K562 (cell line): ENCODE measurements around the gene NPR1. TPM values are rescaled to one million over a fixed set of nuclear protein-coding genes. Genes with fewer than 3 reads are reported as not detected.

Experiments used
- ATAC-seq: fragments of 200-7000 bp; cut with Tn5 transposase; 3 replicates; pipeline ENCODE4 v1.9.1; 2020; ENCODE audit warnings: moderate library complexity
- BruUV-seq: library from RNA; stranded (reverse); fragments of 400-500 nt; replicated peaks from 2 replicates; lab custom pipeline; 2021; lab: Mats Ljungman, UMichigan
- CTCF ChIA-PET: fragments of 300-600 bp; formaldehyde crosslinking; extraction: SDS; loops from one replicate; lab custom pipeline; 2021; ENCODE audit warnings: low intra/inter-chr PET ratio; lab: Yijun Ruan, JAX
- POLR2A ChIA-PET: fragments of 300-600, 350-650 bp; sonication (Branson Sonifier 250); formaldehyde crosslinking; extraction: SDS; loops from one replicate; lab custom pipeline; 2021; ENCODE audit warnings: antibody characterized with exemption, inconsistent platforms; lab: Yijun Ruan, JAX
- DNase-seq, 4 experiments: peaks; one replicate each; pipeline versions ENCODE4 v3.0.0 to v3.0.0-alpha.2; 2011 to 2018; ENCODE audit warnings: low spot score in 3 of 4, mixed read lengths in 3 of 4; ENCODE audit errors: extremely low read depth in 1 of 4
- FAIRE-seq: peaks from 2 replicates; lab custom pipeline; 2011; peaks lifted over from hg19 to GRCh38; lab: Jason Lieb, UNC
- H2AFZ ChIP-seq: 2 replicates; pipeline ENCODE4 v1.6.0; 2011; ENCODE audit warnings: low read depth, low read length, control low read depth, inconsistent platforms
- H3K27ac ChIP-seq: fragments of 200-600 bp; 3 replicates; pipeline ENCODE4 v1.8.0; 2011; ENCODE audit warnings: low read depth, mild to moderate bottlenecking, control low read depth, inconsistent platforms, low read length, moderate library complexity, mixed read lengths; ENCODE audit errors: extremely low read depth
- H3K27me3 ChIP-seq, 2 experiments: fragments of 300-600 bp in 1 of 2; 2 replicates in 1 of 2; 3 replicates in 1 of 2; pipeline versions ENCODE4 v1.6.0 to v1.8.0; 2011; ENCODE audit warnings: inconsistent platforms in 2 of 2, low read length in 2 of 2, mild to moderate bottlenecking in 1 of 2, mixed read lengths in 1 of 2, moderate library complexity in 1 of 2; ENCODE audit not compliant: control insufficient read depth in 2 of 2, insufficient read depth in 2 of 2
- H3K36me3 ChIP-seq: fragments of 300-600 bp; 3 replicates; pipeline ENCODE4 v1.8.0; 2011; ENCODE audit warnings: mild to moderate bottlenecking, low read length, inconsistent platforms; ENCODE audit not compliant: control insufficient read depth, insufficient read depth
- H3K4me1 ChIP-seq, 2 experiments: fragments of 200-600 bp in 1 of 2; replicated peaks in 1 of 2; 2 replicates in 1 of 2; 3 replicates in 1 of 2; pipeline versions ENCODE4 v1.5.1 to v1.8.0; 2011; ENCODE audit warnings: inconsistent platforms in 2 of 2, low read length in 2 of 2, mild to moderate bottlenecking in 1 of 2, mixed read lengths in 1 of 2, moderate library complexity in 1 of 2; ENCODE audit not compliant: control insufficient read depth in 2 of 2, insufficient read depth in 2 of 2
- H3K4me2 ChIP-seq: 2 replicates; pipeline ENCODE4 v1.6.1; 2011; ENCODE audit warnings: low read length, control low read depth, inconsistent platforms, mixed read lengths; ENCODE audit not compliant: insufficient read depth
- H3K4me3 ChIP-seq: fragments of 200-600 bp; sonication (generic), shearing (Covaris generic); 2 replicates; pipeline ENCODE4 v1.5.1; 2016; ENCODE audit warnings: control low read depth, inconsistent platforms
- H3K79me2 ChIP-seq: fragments of 200-600 bp; 3 replicates; pipeline ENCODE4 v1.8.0; 2011; ENCODE audit warnings: low read length, inconsistent platforms; ENCODE audit not compliant: control insufficient read depth, insufficient read depth
- H3K9ac ChIP-seq, 2 experiments: 2 replicates each; pipeline versions ENCODE4 v1.6.0 to v1.6.1; 2011; ENCODE audit warnings: low read depth in 2 of 2, low read length in 2 of 2, control low read depth in 1 of 2, inconsistent platforms in 1 of 2, mild to moderate bottlenecking in 1 of 2, mixed read lengths in 1 of 2; ENCODE audit not compliant: insufficient read depth in 1 of 2
- H3K9me1 ChIP-seq: one replicate; pipeline ENCODE4 v1.6.0; 2011; ENCODE audit warnings: inconsistent platforms, mild to moderate bottlenecking, low read length, moderate library complexity; ENCODE audit not compliant: control insufficient read depth, insufficient read depth
- H3K9me3 ChIP-seq: replicated peaks from 2 replicates; pipeline ENCODE4 v1.5.1; 2011; ENCODE audit warnings: low read depth, low read length, inconsistent platforms; ENCODE audit not compliant: control insufficient read depth, insufficient read depth
- H4K20me1 ChIP-seq: replicated peaks from 2 replicates; pipeline ENCODE4 v1.6.1; 2011; ENCODE audit warnings: low read length, inconsistent platforms, mixed read lengths; ENCODE audit not compliant: control insufficient read depth, insufficient read depth
- GATA2 ChIP-seq: sonication (generic); formaldehyde crosslinking; IDR thresholded peaks from 2 replicates; pipeline ENCODE4 v1.4.0; 2020; ENCODE audit warnings: mild to moderate bottlenecking, missing genetic modification reagents
- NONO ChIP-seq, 2 experiments: fragments of 200-400 bp in 1 of 2; fragments of 450-650 bp in 1 of 2; formaldehyde crosslinking in 1 of 2; IDR thresholded peaks; 2 replicates each; pipeline ENCODE4 v1.6.1; 2017; ENCODE audit warnings: low read depth in 2 of 2, mild to moderate bottlenecking in 2 of 2, moderate library complexity in 2 of 2, low read length in 1 of 2
- ZNF3 ChIP-seq: fragments of 250-450 bp; sonication (Bioruptor Pico); IDR thresholded peaks from 2 replicates; pipeline ENCODE4 v1.5.0; 2021; ENCODE audit warnings: mild to moderate bottlenecking, moderate library complexity
- ZNF324 ChIP-seq: fragments of 250-450 bp; sonication (Bioruptor Pico); IDR thresholded peaks from 2 replicates; pipeline ENCODE4 v1.4.0; 2020; ENCODE audit warnings: mild to moderate bottlenecking
- ZNF507 ChIP-seq: conservative IDR thresholded peaks from 2 replicates; pipeline ENCODE4 v1.6.1; 2017; ENCODE audit warnings: missing genetic modification characterization, missing compliant biosample characterization
- WGBS: fragments of 100-300 bp; shearing (Covaris generic); methylation state at CpG from one replicate; pipeline ENCODE4 v1.1.6; 2016; ENCODE audit warnings: low coverage, mixed read lengths; ENCODE audit not compliant: insufficient coverage; ENCODE audit errors: missing lambda C conversion rate; 5-methylcytosine and 5-hydroxymethylcytosine counted together
- in situ Hi-C: fragments of 300-500 bp; cut with MboI; formaldehyde crosslinking; loops from 4 replicates; pipeline ENCODE4 v1.15.0; 2018; ENCODE audit warnings: inconsistent platforms, mixed read lengths
- intact Hi-C: fragments of 100-400 bp; cut with micrococcal nuclease; formaldehyde crosslinking; loops from 2 replicates; pipeline ENCODE4 v1.14.2; 2022
- polyA plus RNA-seq, 8 experiments: library from polyadenylated mRNA; depleted of rRNA in 4 of 8; stranded (reverse) in 5 of 8; unstranded in 3 of 8; fragments of >200 nt; fragmentation: Nextera tagmentation in 2 of 8; fragmentation: Illumina TruSeq in 1 of 8; extraction: Ambion mirVana in 2 of 8; extraction: Trizol in 1 of 8; gene quantifications; 2 replicates each; pipeline versions ENCODE4 v1.2.1 to v1.2.3, GENCODE V29; 2011 to 2014; ENCODE audit warnings: inconsistent platforms in 1 of 8, missing spikeins in 1 of 8
- total RNA-seq, 7 experiments: library from RNA; depleted of rRNA in 6 of 7; stranded (reverse); fragments of >200 nt in 6 of 7; fragmentation: Illumina TruSeq in 2 of 7; extraction: Trizol in 2 of 7; gene quantifications; 2 replicates each; pipeline versions ENCODE4 v1.2.1 to v1.2.3, GENCODE V29; 2011 to 2021; ENCODE audit warnings: low replicate concordance in 1 of 7
- TF ChIP-seq, protein P1 (sequence below): sonication (generic); formaldehyde crosslinking; IDR thresholded peaks from 2 replicates; pipeline ENCODE4 v1.8.1; 2023; ENCODE audit warnings: mild to moderate bottlenecking, missing genetic modification reagents
- TF ChIP-seq, protein P2 (sequence below), 2 experiments: fragments of 450-650 bp in 1 of 2; IDR thresholded peaks; 2 replicates each; pipeline ENCODE4 v1.6.1; 2011 to 2017; ENCODE audit warnings: low read depth in 2 of 2, antibody characterized with exemption in 1 of 2, borderline replicate concordance in 1 of 2, low read length in 1 of 2, mild to moderate bottlenecking in 1 of 2, mixed read lengths in 1 of 2; ENCODE audit not compliant: control insufficient read depth in 1 of 2
- TF ChIP-seq, protein P3 (sequence below): fragments of 200-800 bp; sonication (Bioruptor generic); IDR thresholded peaks from 2 replicates; pipeline ENCODE4 v1.6.1; 2016; ENCODE audit warnings: missing genetic modification characterization, missing compliant biosample characterization
- TF ChIP-seq, protein P4 (sequence below): fragments of 450-650 bp; formaldehyde crosslinking; IDR thresholded peaks from 2 replicates; pipeline ENCODE4 v1.4.0; 2022; ENCODE audit warnings: mild to moderate bottlenecking, moderate library complexity

Gene NPR1
- total and polyA plus RNA-seq, 9 of the 15 experiments (the other 6 are each of a cell fraction or from before 2014, with no cell fraction given) = 0.05 to 0.16 (median 0.06) TPM; not detected in 6

DNA sequence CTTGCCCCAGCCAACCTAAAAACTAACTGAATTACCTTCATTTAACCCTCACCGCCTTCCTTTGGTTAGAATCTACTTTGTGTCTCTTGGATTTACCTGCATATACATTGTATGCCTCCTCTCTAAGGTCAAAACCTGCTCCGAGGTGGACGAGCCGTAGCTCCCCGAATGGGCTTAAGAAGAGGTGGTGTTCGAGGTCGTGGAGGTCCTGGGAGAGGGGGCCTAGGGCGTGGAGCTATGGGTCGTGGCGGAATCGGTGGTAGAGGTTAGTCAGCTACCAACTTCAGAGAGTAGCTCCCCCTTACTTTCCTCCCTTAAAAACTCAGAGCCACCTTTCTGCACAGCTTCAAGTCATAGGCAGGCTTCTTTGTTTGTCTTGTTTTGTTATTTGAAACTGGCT, 35.4 kb upstream of the NPR1 start:
- Histone ChIP-seq H3K4me3 (no peak overlapping the region), H3K9me3 (no peaks in the 10 kb centered on the region), H3K4me1 (peaks cover 2 to 4% of the 10 kb centered on the region in 2 experiments; a peak in 3 of 5 replicates), H3K27me3 (no peaks in the 10 kb centered on the region), H3K9ac (peak overlapping the region in 1 of 2 experiments; percentile 28; a peak in 1 of 4 replicates), H2AFZ (no peak overlapping the region), H3K79me2 (peaks cover 15% of the 10 kb centered on the region), H4K20me1 (no peaks in the 10 kb centered on the region; the same call in 1 of the 2 replicates), H3K9me1 (no peaks in the 10 kb centered on the region), H3K4me2 (no peak overlapping the region), H3K27ac (no peak overlapping the region), H3K36me3 (peaks cover 91% of the 10 kb centered on the region)
- BruUV-seq = TSS peak; percentile 0
- WGBS = 93% methylated on average over 9 of the region's 11 CpGs
- DNase-seq (no peak), FAIRE-seq (no peak), ATAC-seq (no peak)
- ChIA-PET POLR2A (interaction anchor here (0.5 to 14.7 kb wide), 8 partner anchors 4 to 303 kb away, joined by 3 to 205 read pairs (median 4); partner anchors contain the start of genes CHTOP and SNAPIN), CTCF (no interaction called here)
- intact Hi-C loops = no loop called here
- in situ Hi-C loops = no loop called here
- TF ChIP-seq NONO (IDR thresholded peaks at IDR 0.05; ENCODE audit: low read depth in 2 of 2, low read length in 1 of 2) (no peak), ZNF3 (CRISPR knock-in tag) (no peak), ZNF324 (CRISPR knock-in tag) (no peak), ZNF507 (tag) (no peak), GATA2 (CRISPR knock-in tag) (no peak)
- TF ChIP-seq, protein P1, sequence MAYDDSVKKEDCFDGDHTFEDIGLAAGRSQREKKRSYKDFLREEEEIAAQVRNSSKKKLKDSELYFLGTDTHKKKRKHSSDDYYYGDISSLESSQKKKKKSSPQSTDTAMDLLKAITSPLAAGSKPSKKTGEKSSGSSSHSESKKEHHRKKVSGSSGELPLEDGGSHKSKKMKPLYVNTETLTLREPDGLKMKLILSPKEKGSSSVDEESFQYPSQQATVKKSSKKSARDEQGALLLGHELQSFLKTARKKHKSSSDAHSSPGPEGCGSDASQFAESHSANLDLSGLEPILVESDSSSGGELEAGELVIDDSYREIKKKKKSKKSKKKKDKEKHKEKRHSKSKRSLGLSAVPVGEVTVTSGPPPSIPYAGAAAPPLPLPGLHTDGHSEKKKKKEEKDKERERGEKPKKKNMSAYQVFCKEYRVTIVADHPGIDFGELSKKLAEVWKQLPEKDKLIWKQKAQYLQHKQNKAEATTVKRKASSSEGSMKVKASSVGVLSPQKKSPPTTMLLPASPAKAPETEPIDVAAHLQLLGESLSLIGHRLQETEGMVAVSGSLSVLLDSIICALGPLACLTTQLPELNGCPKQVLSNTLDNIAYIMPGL = no peak
- TF ChIP-seq, protein P2, sequence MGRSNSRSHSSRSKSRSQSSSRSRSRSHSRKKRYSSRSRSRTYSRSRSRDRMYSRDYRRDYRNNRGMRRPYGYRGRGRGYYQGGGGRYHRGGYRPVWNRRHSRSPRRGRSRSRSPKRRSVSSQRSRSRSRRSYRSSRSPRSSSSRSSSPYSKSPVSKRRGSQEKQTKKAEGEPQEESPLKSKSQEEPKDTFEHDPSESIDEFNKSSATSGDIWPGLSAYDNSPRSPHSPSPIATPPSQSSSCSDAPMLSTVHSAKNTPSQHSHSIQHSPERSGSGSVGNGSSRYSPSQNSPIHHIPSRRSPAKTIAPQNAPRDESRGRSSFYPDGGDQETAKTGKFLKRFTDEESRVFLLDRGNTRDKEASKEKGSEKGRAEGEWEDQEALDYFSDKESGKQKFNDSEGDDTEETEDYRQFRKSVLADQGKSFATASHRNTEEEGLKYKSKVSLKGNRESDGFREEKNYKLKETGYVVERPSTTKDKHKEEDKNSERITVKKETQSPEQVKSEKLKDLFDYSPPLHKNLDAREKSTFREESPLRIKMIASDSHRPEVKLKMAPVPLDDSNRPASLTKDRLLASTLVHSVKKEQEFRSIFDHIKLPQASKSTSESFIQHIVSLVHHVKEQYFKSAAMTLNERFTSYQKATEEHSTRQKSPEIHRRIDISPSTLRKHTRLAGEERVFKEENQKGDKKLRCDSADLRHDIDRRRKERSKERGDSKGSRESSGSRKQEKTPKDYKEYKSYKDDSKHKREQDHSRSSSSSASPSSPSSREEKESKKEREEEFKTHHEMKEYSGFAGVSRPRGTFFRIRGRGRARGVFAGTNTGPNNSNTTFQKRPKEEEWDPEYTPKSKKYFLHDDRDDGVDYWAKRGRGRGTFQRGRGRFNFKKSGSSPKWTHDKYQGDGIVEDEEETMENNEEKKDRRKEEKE (IDR thresholded peaks at IDR 0.05; ENCODE audit: borderline replicate concordance in 1 of 2, control insufficient read depth in 1 of 2, low read depth in 2 of 2, low read length in 1 of 2) = no peak
- TF ChIP-seq, protein P3, sequence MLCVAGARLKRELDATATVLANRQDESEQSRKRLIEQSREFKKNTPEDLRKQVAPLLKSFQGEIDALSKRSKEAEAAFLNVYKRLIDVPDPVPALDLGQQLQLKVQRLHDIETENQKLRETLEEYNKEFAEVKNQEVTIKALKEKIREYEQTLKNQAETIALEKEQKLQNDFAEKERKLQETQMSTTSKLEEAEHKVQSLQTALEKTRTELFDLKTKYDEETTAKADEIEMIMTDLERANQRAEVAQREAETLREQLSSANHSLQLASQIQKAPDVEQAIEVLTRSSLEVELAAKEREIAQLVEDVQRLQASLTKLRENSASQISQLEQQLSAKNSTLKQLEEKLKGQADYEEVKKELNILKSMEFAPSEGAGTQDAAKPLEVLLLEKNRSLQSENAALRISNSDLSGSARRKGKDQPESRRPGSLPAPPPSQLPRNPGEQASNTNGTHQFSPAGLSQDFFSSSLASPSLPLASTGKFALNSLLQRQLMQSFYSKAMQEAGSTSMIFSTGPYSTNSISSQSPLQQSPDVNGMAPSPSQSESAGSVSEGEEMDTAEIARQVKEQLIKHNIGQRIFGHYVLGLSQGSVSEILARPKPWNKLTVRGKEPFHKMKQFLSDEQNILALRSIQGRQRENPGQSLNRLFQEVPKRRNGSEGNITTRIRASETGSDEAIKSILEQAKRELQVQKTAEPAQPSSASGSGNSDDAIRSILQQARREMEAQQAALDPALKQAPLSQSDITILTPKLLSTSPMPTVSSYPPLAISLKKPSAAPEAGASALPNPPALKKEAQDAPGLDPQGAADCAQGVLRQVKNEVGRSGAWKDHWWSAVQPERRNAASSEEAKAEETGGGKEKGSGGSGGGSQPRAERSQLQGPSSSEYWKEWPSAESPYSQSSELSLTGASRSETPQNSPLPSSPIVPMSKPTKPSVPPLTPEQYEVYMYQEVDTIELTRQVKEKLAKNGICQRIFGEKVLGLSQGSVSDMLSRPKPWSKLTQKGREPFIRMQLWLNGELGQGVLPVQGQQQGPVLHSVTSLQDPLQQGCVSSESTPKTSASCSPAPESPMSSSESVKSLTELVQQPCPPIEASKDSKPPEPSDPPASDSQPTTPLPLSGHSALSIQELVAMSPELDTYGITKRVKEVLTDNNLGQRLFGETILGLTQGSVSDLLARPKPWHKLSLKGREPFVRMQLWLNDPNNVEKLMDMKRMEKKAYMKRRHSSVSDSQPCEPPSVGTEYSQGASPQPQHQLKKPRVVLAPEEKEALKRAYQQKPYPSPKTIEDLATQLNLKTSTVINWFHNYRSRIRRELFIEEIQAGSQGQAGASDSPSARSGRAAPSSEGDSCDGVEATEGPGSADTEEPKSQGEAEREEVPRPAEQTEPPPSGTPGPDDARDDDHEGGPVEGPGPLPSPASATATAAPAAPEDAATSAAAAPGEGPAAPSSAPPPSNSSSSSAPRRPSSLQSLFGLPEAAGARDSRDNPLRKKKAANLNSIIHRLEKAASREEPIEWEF (CRISPR knock-in tag) = no peak
- TF ChIP-seq, protein P4, sequence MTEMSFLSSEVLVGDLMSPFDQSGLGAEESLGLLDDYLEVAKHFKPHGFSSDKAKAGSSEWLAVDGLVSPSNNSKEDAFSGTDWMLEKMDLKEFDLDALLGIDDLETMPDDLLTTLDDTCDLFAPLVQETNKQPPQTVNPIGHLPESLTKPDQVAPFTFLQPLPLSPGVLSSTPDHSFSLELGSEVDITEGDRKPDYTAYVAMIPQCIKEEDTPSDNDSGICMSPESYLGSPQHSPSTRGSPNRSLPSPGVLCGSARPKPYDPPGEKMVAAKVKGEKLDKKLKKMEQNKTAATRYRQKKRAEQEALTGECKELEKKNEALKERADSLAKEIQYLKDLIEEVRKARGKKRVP (CRISPR knock-in tag) = no peak
